GM19395 (cell line): ENCODE measurements around the gene SLFN14.
"Not testable (repeated sequence)": the region's sequence is repeated elsewhere in the genome, so short reads cannot be mapped to it uniquely, and the experiment has no call there.

Experiments used
- ATAC-seq: cut with Tn5 transposase; IDR thresholded peaks from one replicate; pipeline ENCODE4 v1.9.1; 2021; ENCODE audit warnings: mild to moderate bottlenecking, moderate library complexity; ENCODE audit not compliant: unreplicated experiment

Gene SLFN14

DNA sequence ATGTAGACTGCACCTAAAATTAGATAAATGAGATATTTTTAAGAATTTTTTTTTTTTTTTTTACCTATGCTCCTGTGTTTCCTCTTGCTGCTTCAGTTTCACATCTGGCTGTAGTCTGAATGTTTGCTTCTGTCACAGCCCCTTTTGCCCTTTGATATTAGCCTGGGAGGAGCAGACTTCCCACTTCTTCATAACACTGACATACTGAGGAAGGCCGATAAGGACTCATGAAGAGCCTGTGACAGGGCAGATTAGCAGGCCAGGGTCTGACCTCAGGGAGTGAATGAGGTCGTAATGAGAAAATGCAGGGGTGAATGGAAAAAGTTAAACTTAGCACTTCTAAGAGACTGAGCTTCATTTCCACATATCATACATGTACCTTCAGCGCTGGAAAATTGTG is at the start of gene SLFN14:
SLFN14 (minus strand) TSS at position 117 of the 400 bp plus-strand sequence. CDS start 2,757 bp downstream, outside the sequence.
- ATAC-seq: no peak

DNA sequence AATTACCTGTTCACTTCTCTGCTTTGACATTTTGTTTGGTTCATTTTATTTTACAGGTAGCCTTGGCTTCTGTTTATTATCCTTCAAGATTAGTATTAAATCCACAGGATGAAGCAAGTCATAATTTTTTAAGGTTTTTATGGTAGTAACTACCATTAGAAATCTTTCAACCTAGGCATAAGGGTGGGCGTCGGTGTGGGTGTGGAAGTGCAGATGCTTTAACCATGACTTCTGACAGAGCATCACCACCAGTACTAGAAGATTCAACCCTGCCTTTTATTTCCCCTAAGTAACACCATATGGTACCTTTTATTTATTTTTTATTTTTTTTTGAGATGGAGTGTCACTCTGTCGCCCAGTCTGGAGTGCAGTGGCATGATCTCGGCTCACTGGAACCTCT is 49.2 kb upstream of the SLFN14 start:
- no peak for ATAC-seq

- no peak for ATAC-seq
Measured at GRCh38 chr17:35607239-35607847, 46.7 kb upstream of the SLFN14 start.

GRCh38 chr17:35605678-35606077 is 45.1 kb upstream of the SLFN14 start:
- no peak for ATAC-seq

DNA sequence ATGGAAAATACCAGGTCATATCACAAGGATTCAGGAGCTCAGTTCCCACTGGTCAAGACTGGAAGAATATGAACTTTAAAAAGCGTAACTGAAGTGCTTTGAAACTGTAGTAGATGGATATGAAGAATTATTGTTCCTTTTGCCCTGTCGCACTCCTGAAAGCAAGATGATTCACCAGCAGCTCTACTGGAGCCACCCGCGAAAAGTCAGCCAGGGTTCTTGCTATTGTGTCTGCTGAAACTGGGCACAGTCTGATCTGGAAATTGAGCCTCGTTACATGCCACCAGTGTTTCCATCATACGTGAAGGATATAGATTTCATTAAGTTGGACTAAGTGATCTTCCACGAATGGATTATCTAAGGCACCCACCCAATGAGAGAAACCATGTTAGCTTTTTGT is 43.1 kb upstream of the SLFN14 start:
- no peak for ATAC-seq

GRCh38 chr17:35597604-35598003 is 37.0 kb upstream of the SLFN14 start:
- ATAC-seq: no peak

DNA sequence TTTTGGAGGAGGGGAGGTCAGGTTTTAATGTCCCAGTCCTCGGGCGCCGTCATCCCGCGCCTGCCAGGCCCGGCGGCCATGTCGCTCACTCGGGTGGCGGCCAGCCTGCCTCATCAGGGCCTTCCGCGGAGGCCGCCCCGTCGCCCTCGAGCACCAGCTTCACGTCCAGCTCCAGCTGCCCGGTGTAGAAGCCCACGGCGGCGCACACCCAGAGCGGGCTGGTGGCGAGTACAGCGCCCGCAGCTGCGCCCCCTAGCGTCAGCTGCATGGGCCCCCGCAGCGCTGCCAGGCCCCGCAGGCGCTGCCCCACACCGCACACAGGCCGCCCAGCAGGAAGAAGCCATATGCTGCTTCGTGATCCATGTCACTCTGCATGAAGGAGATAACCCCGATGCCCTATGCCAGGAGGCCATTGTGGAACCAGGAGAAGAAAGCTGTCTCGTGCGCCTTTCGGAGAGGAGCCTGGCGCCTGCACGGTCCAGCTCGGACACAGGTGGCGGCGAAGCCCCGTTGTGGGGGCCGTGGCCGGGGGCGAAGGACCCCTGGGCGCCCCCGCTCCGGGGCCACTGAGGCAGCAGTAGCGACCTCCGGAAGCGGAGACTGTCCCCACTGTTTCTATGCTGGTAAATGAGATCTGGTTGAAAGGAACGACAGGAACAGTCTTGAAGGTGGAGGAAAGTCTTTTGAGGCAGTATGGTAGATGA is 36.1 kb upstream of the SLFN14 start:
- no peak for ATAC-seq

DNA sequence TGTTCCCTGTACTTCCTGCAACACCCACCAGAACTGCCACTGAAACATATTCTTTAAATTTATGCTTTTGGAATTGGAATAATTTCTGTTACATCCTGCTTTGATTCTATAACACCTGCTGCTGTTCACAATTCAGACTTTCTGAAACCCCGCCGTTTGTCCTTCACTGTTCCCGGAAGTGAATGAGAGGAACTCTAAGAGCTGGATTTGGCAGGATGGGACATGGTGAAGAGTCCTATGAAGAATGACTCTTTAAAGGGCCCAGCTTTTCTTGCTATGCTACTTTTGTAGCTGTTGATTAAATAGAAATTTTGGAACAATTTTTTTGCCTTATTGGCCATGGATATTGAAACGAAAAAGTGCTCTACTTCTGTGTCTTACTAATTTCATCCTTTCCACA is 35.5 kb upstream of the SLFN14 start:
- ATAC-seq: no peak

GRCh38 chr17:35588196-35588920 is 27.7 kb upstream of the SLFN14 start:
- no peak for ATAC-seq

DNA sequence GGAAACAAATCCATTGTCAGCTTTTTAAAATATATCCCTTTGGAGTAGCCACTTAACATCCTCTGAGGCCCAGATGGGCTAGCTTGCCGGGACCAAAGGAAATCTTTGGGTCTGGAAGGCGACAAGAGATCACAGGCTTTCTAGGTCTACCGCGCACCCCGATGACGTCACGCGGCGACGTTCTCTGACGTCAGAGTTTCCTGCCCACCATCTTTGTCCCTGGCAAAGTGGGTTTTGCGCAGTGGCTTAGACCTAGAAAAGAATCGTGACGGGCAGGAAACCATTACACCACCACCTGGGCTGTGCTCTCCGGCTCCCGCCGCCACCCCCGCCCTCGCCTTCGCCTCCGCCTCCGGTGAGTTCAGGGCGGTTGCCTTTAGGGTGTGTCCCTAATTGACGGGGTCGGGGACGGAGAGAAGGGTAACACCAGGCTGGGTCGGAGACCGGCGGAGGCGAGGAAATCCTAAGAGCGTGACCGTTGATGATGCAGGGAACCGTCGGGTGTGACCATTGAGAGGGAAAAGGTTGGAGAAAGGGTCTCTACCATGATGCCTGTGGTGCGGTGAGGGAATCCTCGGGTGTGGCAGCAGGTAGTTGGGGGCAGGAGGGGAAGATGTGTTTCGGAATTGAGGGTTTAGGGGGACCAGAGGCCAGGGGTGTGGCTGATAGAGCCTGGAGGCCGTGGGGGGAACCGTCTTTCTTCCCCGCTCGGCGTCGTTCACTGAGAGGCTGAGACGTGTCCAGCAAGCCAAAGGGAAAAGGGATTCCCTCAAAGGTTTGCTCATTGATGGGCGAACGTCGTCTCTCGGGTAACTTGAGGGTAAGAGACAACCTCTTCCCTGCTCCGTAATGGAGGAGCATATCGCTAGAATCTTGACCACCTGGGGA is 26.7 kb upstream of the SLFN14 start, which contains the start of gene AP2B1:
AP2B1 (plus strand) TSS at position 249 of the 888 bp plus-strand sequence. CDS start 6,709 bp downstream, outside the sequence.
- ATAC-seq: peak; percentile 87

- no peak for ATAC-seq
Measured at GRCh38 chr17:35586569-35587073, 26.0 kb upstream of the SLFN14 start.

GRCh38 chr17:35584061-35584460 is 23.4 kb upstream of the SLFN14 start:
- no peak for ATAC-seq

GRCh38 chr17:35578929-35579432 is 18.4 kb upstream of the SLFN14 start:
- ATAC-seq: no peak

- ATAC-seq: peak; percentile 94
Measured at GRCh38 chr17:35578197-35578928, 17.7 kb upstream of the SLFN14 start, which contains the start of gene PEX12. TSS of gene PEX12 (minus strand) at chr17:35578571. CDS start at chr17:35578021, 550 bp downstream.

DNA sequence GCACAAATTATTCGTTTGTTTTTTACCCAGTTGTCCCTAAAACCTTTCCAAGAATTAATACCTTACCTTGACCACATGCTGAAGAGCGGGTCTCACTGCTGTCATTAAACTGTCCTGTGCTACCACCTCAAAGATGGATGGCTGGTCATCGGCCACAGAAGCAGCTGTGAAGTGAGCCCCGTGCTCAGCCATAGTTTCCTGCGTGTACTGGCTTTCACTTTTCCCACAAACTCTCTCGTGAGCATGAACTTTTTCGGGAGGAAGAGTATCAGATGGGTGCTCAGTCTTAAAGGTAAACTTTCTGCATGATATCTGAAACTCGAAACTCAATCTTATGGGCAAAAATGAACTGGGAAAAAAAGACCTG is 17.2 kb upstream of the SLFN14 start:
- no peak for ATAC-seq

DNA sequence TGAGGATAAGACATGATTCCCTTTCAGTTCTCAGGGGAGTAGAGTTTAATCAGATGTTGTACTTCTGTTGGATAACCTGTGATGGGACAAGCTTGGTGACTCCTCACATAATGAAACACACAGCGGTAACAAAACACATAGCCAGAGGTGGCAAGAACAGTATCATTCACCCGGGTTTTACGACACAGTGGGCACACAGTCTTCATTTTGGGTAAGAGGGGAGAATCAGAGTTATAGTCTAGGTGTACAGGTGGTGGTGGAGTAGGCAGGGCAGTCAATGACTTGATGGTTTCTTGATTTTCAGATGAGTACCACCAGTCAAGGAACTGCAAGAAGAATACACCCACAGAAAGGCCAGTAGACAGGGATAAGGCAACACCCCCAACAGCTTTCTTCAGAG is 15.1 kb upstream of the SLFN14 start:
- no peak for ATAC-seq

DNA sequence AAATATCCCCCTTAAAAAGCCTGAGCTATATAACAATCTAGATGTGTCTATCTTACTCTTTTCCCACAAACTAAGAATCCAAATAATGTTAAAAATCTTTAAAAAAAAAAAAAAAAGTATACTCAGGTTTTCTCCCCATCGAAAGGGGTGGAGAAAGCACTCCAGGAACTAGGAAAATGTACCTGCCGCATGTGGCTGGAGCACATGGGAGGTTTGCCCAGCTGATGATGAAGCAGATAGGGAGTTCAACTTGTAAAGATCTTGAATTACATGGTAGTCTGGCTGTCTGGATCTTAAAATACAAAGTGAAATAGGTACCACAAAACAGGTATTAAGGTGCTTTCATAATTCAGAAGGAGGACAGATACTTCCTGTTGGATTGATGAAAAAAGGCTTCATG is 8.8 kb upstream of the SLFN14 start:
- ATAC-seq: no peak

DNA sequence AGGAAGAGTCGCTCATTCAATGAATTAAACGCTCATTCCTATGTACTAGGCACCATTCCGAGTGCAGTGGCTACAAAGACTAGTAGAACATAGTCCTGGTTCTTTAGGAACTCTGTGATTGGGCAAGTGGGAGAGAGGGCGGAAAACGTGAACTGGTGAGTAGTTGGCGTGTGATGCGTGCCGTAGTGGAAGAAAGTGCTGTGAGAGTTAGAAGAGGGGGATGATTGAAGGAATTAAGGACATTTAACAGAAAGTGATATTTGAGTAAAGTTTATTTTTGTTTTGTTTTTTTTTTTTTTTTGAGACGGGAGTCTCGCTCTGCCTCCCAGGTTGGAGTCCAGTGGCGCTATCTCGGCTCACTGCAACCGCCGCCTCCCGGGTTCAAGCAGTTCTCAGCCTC is 7.9 kb upstream of the SLFN14 start:
- no peak for ATAC-seq

- ATAC-seq: no peak
Measured at GRCh38 chr17:35566968-35567367, 6.3 kb upstream of the SLFN14 start.

- not testable (repeated sequence) for ATAC-seq
Measured at GRCh38 chr17:35563181-35563580, 2.6 kb upstream of the SLFN14 start.
